ENCODE results near the gene MTURN.
"Not testable (repeated sequence)": the region's sequence is repeated elsewhere in the genome, so short reads cannot be mapped to it uniquely, and the experiment has no call there.

Gene MTURN

DNA sequence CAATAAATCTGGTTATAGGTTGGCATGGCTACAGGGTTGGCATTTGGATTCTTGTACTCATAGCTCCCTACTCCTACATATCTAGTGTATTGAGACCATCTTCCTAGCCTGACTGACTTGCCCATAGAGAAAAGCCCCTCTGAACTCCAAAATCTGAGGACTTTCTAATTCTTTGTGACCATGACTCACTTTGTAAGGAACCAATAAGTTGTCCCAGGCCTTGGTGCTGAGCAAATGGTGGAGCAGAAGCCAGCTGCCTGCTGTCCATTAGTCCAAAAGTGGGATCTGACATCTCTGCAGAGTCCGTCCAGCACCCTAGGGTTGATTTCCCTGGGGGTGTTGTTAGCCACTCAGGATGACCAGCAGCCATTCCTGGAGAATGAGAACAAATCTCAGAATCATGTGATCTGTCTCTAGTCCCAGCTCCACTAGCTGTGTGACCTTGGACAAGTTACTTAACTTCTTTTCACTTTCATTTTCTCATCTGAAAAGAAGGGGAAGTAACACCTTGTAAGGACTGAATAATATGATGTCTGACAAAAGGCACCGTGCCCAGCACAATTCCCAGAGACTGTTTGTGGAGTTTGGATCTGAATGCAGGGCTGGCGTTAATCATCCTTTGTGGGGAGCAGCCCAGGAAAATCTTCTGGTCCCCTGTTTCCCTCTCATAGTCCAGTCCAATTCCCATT, 44.1 kb downstream of the MTURN start:
- no peak for DNase-seq (ENCODE audit: low read depth)

DNA sequence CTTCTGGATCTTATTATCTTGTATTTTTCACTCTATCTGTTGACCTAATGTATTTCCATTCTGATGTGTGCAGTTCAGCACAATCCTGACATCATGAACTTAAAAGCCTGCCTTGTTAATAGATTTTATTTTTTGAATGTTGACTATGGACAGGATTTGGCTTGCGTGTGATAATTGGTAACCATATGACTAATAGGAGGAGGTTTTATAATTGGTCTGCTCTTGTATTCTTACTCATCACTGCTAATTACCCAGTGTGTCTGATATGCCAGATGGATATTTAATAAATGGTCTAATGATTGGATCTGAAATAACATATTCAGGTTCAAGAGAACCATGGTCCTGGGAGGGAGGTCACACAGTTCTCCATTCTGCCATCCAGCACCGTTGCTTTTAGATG, 45.9 kb downstream of the MTURN start:
- DNase-seq (ENCODE audit: low read depth), result no peak

DNA sequence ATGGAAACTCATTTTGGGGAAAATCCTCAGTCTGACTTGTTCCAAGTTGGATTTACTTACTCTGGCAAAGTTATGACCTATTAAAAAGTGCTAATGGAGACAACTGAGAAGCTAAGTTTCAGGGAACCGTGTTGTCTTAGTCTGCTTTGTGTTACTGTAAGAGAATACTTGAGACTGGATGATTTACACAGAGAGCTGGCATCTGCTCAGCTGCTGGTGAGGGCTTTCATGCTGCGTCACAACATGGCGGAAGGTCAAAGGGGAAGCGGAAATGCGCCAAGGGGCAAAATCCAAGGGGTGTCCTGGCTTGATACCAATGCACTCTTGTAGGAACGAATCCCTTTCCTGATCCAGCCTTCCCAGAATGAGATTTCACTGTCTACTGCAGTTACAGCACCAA, 46.4 kb downstream of the MTURN start:
- DNase-seq (ENCODE audit: low read depth), result no peak

DNA sequence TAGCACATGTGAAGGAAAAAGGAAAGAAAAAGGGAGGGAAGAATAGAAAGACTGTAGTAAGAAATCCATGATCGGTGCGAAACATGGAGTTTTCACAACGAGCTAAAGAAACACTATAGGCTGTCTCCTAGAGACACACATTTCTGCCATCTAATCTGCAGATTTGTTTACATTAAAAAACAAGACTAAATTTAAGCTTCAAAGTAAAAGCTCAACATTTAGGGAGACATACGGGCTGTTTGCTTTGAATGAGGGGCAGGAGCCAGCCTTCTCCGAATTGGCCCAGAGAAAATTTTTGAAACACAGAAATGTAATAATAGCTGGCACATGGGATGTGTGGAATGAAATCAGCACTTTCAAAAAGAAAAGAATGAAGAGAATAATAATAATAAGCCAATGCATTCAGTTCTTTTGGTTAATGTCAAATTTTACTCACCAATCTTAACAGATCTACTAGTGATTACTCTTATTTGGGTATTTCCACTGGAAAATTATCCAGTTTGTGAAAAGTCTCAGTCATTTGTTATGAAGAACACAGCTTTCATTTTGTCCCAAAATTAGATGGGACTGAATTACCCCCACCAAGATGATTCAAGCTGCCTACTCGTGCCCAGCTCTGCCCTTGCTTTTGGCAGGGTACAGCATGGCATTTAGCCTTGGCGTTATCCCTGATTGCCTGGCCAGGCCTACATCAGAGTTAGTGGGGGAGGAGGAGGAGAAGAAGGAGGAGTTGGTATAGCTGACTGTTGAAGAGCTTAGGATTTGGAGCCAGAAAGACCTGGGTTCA, 47.1 kb downstream of the MTURN start:
- peak; percentile 18 for DNase-seq (ENCODE audit: low read depth)

DNA sequence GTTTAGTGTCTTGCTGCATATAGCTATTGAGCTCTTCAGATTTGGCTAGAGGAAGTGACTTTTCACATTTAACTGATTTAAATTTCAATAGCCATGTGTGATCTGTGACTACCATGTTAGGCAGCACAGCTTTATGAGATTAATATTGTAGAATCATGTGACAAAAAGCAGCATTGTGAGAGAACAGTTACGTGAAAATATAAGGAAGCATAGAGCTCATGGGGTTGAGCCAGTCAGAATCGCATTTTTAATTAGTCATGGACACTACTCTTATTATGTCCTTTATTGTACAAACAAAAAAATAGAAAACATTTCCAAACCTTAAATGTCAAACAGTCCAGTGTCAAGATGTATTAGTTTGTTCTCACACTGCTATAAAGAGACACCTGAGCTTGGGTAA, 48.0 kb downstream of the MTURN start:
- DNase-seq (ENCODE audit: low read depth), result no peak

DNA sequence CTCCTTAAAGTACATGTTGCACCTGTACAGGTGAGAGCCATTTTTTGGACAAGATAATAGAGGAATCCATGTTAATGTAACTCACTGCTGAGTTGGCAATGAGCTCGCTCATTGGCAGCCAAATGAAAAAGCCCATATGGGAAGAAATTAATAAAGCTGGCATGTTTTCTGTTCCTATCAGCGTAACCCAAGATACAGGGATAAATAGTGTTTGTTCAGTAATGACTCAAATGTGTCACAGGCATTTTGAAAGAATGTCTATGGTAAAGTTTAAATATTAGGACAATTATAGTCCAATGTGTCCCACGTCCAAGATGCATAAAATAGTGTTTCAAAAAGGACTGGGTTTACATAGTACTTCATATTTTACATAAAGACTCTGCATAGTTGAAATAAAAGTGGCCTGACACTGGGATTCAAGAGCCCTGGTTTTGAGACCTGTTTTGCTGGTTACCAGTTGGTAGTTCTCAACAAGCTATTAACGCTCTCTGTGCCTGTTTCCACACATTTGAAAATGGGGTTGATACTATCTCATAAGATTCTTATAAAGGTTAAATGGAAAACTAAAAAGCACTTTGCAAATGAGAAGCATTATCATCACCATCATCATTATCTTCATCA, 49.1 kb downstream of the MTURN start:
- no peak for DNase-seq (ENCODE audit: low read depth)

DNA sequence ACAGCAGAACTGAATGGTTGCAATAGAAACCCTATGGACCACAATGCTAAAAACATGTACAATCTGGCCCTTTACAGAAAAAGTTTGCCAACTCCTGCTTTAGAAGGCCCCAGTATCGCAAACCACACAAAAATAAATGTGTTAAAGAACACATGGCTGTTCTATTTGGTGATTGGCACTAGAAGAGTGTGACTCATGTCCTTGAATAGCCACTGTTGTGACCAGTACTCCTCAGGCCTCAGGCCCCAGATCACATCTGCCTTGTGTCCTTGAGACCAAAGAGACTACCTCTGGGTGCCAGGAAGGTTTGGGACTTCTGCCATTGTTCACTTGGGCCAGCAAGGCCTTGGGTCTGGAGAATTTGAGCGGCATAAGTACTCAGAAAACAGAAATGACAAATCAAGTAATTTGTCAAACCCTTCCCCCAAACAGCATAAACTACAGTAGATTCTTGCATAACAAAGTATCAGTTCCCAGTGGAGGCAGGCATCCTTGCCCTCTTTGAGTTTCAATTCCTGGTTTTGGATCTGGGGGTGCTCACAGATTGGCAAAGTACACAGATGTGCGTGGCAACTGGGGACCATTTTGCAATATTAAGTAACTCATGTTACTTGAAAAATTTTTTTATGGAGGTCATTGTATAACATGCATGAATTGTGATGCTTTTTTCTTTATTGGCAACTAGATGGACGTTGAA, 50.2 kb downstream of the MTURN start:
- DNase-seq (ENCODE audit: low read depth), result peak; percentile 34

DNA sequence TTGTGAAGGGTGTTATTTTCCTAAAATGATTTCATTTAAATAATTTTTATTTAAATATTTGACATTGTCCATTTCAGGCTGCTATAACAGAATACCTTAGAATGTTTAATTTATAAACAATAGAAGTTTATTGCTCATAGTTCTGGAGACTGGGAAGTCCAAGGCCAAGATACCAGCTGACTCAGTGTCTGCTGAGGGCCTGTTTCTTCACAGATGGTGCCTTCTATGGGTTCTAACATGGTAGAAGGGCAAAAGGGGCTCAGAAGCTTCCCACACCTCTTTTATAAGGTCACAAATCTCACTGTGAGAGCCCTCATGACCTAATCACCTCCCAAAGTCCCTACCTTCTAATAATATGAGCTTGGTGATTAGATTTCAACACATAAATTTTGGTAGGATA, 50.7 kb downstream of the MTURN start:
- no peak for DNase-seq (ENCODE audit: low read depth)

DNA sequence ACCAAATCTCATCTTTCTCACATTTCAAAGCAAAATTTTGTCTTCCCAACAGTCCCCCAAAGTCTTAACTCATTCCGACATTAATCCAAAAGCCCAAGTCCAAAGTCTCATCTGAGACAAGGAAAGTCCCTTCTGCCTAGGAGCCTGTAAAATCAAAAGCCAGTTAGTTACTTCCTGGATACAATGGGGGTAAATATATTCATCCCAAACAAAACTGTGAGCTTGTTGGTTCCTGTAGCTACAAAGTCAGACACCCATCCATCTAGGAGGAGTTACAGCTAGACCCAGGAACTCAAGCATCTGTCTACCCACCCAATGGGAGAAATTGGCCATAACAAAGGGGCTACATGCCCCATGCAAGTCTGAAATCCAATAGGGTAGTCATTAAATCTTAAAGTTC, 51.9 kb downstream of the MTURN start:
- no peak for DNase-seq (ENCODE audit: low read depth)

DNA sequence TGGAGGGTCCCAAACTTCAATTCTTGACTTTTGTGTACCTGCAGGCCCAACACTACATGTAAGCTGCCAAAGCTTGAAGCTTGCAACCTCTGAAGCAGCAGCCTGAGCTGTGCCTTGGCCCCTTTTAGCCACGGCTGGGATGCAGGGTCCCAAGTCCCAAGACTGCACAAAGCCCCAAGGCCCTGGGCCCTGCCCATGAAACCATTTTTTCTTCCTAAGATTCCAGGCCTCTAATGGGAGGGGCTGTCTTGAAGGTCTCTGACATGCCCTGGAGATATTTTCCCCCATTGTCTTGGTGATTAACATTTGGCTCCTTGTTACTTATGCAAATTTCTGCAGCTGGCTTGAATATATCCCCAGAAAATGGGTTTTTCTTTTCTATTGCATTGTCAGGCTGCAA, 52.7 kb downstream of the MTURN start:
- no peak for DNase-seq (ENCODE audit: low read depth)

DNA sequence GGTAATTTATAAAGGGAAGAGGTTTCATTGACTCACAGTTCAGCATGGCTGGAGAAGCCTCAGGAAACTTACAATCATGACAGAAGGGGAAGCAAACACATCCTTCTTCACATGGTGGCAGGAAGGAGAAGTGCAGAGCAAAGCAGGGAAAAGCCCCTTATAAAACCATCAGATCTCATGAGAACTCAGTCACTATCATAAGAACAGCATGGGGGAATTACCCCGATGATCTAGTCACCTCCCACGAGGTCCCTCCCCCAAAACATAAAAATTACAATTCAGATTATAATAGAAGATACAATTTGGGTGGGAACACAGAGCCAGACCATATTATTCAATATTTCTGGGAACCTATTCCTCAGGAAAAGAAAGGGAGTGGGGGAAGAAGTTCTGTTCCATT, 53.6 kb downstream of the MTURN start:
- DNase-seq (ENCODE audit: low read depth), result not testable (repeated sequence)

DNA sequence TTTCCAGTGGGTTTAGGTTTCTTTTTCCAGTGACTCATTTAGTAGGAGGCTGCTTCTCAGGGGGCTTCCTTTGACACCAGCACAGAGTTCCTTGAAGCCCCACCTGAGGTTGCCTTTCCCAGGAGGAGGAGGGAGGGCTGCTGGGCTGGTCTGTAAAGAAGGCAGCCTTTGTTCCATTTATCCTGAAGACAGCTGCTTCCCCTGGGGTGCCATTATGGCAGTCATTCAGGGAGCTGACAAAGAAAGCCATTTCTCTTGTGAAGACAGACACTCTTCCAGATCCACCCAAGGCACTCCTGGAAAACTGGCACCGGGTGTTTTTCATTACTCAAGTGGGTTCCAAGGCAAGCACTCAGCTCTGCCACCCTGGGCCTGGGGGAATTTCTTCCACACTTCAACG, 54.0 kb downstream of the MTURN start:
- DNase-seq (ENCODE audit: low read depth), result no peak

DNA sequence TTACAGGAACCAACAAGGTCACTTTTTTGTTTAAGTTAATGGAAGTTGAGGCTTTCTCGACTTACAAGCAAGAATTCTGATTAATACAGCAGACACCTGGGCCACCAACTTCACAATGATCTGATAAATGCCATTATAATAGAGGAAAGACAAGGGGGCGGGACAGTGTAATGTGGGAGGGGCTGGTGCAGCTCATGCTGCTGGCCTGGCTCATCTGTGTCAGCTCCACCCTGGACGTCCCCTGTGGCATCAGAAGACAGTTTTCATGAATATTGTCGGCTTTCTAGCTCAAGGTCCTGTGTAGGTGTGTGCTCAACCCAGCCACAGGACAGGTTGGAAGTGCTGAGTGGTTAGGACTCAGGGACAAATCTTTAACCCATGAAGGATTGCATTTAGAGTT, 57.0 kb downstream of the MTURN start:
- DNase-seq (ENCODE audit: low read depth), result no peak

DNA sequence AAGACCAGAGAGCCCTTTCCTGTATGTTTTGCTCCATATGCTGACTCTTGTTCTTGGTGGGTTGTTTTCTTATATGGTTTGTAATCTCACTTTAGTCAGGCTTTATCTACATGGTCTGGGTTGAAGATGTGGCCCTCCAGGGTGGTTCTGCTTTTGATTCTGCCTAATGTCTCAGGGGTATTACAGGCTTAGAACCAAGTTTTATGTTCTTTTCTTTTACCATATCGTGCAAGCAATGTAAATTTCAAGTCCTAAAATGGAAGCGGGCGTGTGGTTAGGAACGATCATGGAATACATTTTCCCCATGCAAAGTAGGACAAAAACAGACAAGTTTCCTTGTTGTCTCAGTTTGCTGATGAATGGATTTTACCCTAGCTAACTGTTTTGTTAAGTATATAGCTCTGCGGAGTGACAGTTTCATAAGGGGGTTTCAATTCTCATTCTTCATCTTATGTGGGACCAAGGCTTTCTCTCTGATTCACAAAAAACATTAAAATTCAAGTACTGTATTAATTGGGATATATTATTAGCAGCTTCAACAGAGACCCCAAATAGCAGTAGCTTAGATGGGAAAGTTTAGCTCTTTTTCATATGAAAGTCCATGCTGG, 58.7 kb downstream of the MTURN start:
- no peak for DNase-seq (ENCODE audit: low read depth)

DNA sequence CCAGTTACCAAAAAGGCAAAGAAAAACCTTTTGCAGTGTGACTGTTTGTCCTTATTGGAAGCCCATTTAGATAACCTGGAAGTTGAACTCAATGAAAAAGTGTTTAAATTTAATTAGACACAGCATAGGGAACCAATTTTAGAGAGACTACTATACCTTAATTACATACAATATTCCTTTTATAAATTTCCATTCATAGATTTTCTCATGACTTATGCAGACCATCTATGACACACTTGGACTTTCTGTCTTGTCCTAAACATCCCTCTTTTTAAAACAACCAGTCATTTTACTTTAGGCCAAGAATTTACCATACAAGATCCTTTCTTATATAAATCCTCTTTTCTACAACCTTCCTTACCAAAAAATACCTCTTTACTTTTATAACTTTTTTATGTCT, 61.6 kb downstream of the MTURN start:
- no peak for DNase-seq (ENCODE audit: low read depth)

DNA sequence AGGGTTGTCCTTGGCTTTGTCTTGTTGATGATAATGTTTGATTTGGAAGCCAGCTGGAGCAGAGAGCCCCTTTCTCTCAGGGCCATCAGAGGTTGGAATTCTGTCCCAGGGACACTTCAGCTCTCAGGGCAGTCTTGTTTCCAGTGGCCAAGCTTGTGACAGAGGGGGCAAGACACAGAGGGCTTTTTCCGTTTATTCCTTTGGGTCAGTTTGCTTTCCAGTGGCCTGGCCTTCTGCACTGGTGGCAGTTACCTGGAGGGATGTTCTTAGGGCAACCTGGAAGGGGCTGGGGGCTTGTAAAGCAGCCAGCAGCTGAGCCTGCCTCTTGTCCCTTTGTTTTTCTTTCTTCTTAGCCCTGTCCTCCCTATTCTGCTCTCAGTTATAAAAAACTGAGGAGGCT, 62.7 kb downstream of the MTURN start:
- no peak for DNase-seq (ENCODE audit: low read depth)

DNA sequence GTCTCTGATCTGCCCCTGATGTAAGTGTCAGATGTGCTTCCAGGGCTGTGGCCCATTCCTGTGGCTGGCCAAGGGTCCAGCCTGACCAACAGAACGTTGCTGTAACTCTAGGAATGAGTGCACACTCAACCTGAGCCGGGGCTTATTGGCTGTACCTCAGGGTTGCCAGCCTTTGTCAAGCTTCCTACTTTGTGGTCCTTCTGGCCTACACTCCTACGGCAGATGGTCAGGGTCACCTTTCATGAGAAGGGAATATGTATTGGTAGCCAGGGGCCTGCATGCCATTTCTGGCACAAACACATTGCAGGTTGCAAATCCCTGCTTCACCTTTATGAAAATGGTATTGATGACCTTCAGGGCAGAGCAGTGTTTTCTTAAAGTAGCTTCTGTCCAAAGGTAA, 64.5 kb downstream of the MTURN start:
- no peak for DNase-seq (ENCODE audit: low read depth)

DNA sequence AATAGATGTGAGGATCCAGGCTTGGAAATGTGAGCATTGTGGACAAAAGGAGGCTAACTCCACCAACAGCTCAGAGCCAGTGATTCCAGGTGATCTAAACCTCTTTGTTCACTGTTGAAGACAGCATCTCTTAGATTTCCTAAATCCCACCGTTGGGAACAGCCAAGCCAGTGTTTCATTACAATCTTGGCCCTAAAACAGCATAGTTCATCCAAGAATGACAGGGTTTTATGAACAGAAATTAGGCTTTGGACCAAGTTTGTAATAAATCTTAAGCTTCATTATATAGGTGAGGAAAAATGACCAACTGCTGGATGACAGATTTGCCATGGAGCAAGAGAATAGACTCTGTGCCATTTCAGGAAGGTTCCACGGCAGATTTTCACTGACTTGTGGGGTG, 65.8 kb downstream of the MTURN start:
- DNase-seq (ENCODE audit: low read depth), result no peak

DNA sequence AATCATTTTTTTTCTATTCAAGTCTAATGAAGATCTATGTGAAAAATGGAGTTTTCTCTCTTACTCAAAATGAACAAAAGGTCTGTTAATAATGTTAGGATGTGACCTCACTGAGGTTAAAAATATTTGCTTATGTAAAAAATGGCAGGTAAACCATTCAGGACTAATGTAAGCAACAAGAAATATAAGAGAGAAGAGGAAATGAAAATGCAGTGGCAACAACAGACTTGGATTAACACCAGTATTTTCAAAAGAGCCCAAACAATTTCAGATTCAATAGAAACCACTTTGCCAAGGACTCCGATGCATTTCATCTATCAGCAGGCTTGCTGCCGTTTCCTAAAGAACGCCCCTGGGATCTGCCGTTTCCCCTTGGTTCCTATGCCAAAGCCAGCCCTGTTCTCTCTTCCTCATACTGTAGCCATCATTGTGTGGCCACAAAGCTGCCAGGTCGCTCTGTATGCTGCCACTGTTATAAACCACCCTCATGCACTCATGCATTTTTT, 66.4 kb downstream of the MTURN start:
- no peak for DNase-seq (ENCODE audit: low read depth)

DNA sequence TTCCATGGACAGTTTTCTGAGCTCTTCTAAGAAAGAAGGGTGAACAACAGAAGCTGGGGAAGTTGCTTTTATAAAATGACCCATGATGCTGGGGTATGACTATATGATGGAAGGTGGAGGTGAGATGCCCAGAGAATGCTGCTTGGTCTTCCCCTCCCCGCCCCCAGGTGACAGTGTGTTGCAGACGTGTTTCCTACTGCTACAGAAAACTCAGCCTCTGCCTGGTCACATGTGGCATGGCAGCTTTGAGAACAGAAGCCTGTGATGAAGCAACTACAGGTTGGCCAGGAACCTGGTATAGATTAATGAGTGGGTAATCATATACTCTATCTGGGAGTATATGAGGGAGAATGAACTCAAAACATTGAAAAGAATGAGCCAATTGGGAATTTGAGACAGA, 67.1 kb downstream of the MTURN start:
- no peak for DNase-seq (ENCODE audit: low read depth)

DNA sequence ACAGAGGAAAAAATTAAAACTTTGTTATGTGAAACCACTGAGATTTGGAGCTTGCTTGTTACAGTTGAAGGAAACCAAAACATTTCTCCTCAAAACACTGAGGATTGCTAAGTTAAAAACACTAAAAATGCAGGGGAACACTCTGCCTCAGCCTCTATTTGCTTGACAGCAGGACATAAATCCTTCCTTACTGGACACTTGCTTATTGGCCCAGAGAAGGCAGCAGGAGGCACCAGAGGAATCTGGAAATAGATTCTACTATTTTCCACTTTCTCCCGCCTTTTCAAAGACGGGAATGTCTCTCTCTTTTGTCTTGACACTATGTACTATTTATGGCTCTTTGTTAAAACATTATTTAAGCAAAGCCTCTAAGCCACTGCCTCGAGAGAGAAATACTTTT, 67.9 kb downstream of the MTURN start:
- no peak for DNase-seq (ENCODE audit: low read depth)

DNA sequence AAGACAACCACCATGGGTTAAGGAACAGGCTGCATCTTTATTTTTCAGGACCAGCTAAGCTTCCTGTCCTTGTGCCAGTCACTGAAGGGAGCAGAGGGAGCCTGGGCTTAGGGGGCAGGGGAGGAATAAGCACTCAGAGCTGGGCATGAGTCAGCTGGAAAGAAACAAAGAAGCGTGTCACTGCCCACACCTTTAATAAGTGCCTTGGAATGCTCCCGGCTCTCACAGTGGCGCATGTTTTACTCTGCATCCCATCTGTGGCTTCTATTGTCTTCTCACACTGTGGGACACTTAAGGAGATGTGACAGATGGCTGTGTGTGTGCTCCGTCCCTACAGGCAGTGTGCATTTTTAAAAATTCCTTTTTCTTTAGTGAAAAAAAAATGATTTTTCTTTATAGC, 71.7 kb downstream of the MTURN start:
- DNase-seq (ENCODE audit: low read depth), result no peak

All from fibroblast of gingiva (primary cell).